ENCODE results near the gene FASN.

- no peak for TF ChIP-seq CTCF (IDR thresholded peaks at IDR 0.05)
- no peak for TF ChIP-seq POLR2A (IDR thresholded peaks at IDR 0.05)
- no peak for TF ChIP-seq EP300 (IDR thresholded peaks at IDR 0.05)
Measured at GRCh38 chr17:82127315-82127595, 29.2 kb upstream of the FASN start.

Measured in ovary (tissue), 3 donors.